Neural cell (in vitro differentiated cells): ENCODE results near the gene UBE2I. TPM values are rescaled to one million over a fixed set of nuclear protein-coding genes. Genes with fewer than 3 reads are reported as not detected.

ENCODE experiments used
- H2AFZ ChIP-seq: fragments of 200-600, 300-800 bp; sonication (generic), shearing (Covaris generic); 2 replicates; pipeline ENCODE4 v1.6.0; 2014; ENCODE audit warnings: low read depth, mild to moderate bottlenecking, antibody characterized with exemption, low read length, moderate library complexity
- H3F3A ChIP-seq: fragments of 200-600 bp; shearing (Covaris generic); 2 replicates; pipeline ENCODE4 v1.6.1; 2016; ENCODE audit warnings: mild to moderate bottlenecking, moderate library complexity, mixed read lengths, antibody characterized with exemption, low read length; ENCODE audit not compliant: insufficient read depth, poor library complexity, severe bottlenecking
- H3K27ac ChIP-seq: fragments of 200-600, 300-800 bp; sonication (generic), shearing (Covaris generic); 2 replicates; pipeline ENCODE4 v1.5.1; 2014; ENCODE audit warnings: mild to moderate bottlenecking, low read length, moderate library complexity
- H3K27me3 ChIP-seq: fragments of 300-800, 200-600 bp; sonication (generic), shearing (Covaris generic); 2 replicates; pipeline ENCODE4 v1.6.0; 2014; ENCODE audit warnings: mild to moderate bottlenecking, low read depth, low read length, moderate library complexity; ENCODE audit not compliant: insufficient read depth
- H3K36me3 ChIP-seq: fragments of 300-800, 200-600 bp; sonication (generic), shearing (Covaris generic); 2 replicates; pipeline ENCODE4 v1.5.1; 2014; ENCODE audit warnings: mild to moderate bottlenecking, antibody characterized with exemption, low read length, moderate library complexity; ENCODE audit not compliant: insufficient read depth
- H3K4me2 ChIP-seq: fragments of 300-800, 200-600 bp; sonication (generic), shearing (Covaris generic); 2 replicates; pipeline ENCODE4 v1.6.0; 2014; ENCODE audit warnings: mild to moderate bottlenecking, low read length
- H3K4me3 ChIP-seq: fragments of 300-800, 200-600 bp; sonication (generic), shearing (Covaris generic); 2 replicates; pipeline ENCODE4 v1.5.1; 2014; ENCODE audit warnings: mild to moderate bottlenecking, low read length, moderate library complexity
- H3K79me2 ChIP-seq: fragments of 200-600 bp; shearing (Covaris generic); replicated peaks from 2 replicates; pipeline ENCODE4 v1.6.0; 2014; ENCODE audit warnings: mild to moderate bottlenecking, low read length, moderate library complexity; ENCODE audit not compliant: insufficient read depth
- H3K9ac ChIP-seq: fragments of 300-800, 200-600 bp; sonication (generic), shearing (Covaris generic); 2 replicates; pipeline ENCODE4 v1.6.1; 2016; ENCODE audit warnings: mild to moderate bottlenecking, low read length, mixed read lengths
- H3K9me2 ChIP-seq: fragments of 200-600 bp; shearing (Covaris generic); 2 replicates; pipeline ENCODE4 v1.6.1; 2016; ENCODE audit warnings: mild to moderate bottlenecking, low read length, mixed read lengths; ENCODE audit not compliant: insufficient read depth
- H3K9me3 ChIP-seq: fragments of 200-600, 300-800 bp; sonication (generic), shearing (Covaris generic); 2 replicates; pipeline ENCODE4 v1.6.1; 2016; ENCODE audit warnings: mild to moderate bottlenecking, mixed run types, low read length, moderate library complexity, mixed read lengths
- H4K20me1 ChIP-seq: fragments of 200-600 bp; shearing (Covaris generic); 2 replicates; pipeline ENCODE4 v1.6.1; 2016; ENCODE audit warnings: mild to moderate bottlenecking, mixed run types; ENCODE audit not compliant: insufficient read depth
- CTCF ChIP-seq: fragments of 450-650 bp; IDR thresholded peaks from 2 replicates; pipeline ENCODE4 v1.5.1; 2014; ENCODE audit warnings: antibody characterized with exemption, mild to moderate bottlenecking, moderate library complexity; ENCODE audit not compliant: poor library complexity, severe bottlenecking
- EP300 ChIP-seq: fragments of 450-650 bp; conservative IDR thresholded peaks from 2 replicates; pipeline ENCODE4 v1.6.1; 2014; ENCODE audit warnings: antibody characterized with exemption, mild to moderate bottlenecking, moderate library complexity; ENCODE audit not compliant: poor library complexity, severe bottlenecking
- EZH2 ChIP-seq: fragments of 200-600, 300-800 bp; shearing (Covaris generic), sonication (generic); IDR thresholded peaks from 2 replicates; pipeline ENCODE4 v1.6.1; 2014; ENCODE audit warnings: antibody characterized with exemption, low read length, borderline replicate concordance, mild to moderate bottlenecking; ENCODE audit not compliant: insufficient read depth, poor library complexity, severe bottlenecking
- MXI1 ChIP-seq: fragments of 450-650 bp; conservative IDR thresholded peaks from 2 replicates; pipeline ENCODE4 v1.6.1; 2014; ENCODE audit warnings: antibody characterized with exemption, mild to moderate bottlenecking; ENCODE audit not compliant: poor library complexity, severe bottlenecking
- POLR2AphosphoS5 ChIP-seq: IDR thresholded peaks from 2 replicates; pipeline ENCODE4 v1.6.1; 2012
- RAD21 ChIP-seq: fragments of 450-650 bp; conservative IDR thresholded peaks from 2 replicates; pipeline ENCODE4 v1.6.1; 2014; ENCODE audit warnings: antibody characterized with exemption, mild to moderate bottlenecking, moderate library complexity
- REST ChIP-seq: IDR thresholded peaks from 2 replicates; pipeline ENCODE4 v1.6.1; 2012; ENCODE audit warnings: borderline replicate concordance
- SMC3 ChIP-seq: fragments of 450-650 bp; conservative IDR thresholded peaks from 2 replicates; pipeline ENCODE4 v1.6.1; 2014; ENCODE audit warnings: antibody characterized with exemption, mild to moderate bottlenecking, moderate library complexity; ENCODE audit not compliant: poor library complexity
- TAF1 ChIP-seq: IDR thresholded peaks from 2 replicates; pipeline ENCODE4 v1.6.1; 2012; ENCODE audit warnings: low read depth
- polyA plus RNA-seq: library from polyadenylated mRNA; depleted of rRNA; stranded (reverse); fragments of >200 nt; gene quantifications from 2 replicates; pipeline ENCODE4 v1.2.3, GENCODE V29; 2014

Gene UBE2I
- polyA plus RNA-seq, 1 donor from 2014 or later, result 111 TPM

GRCh38 chr16:1333854-1334700 is 24.6 kb downstream of the UBE2I start:
- H2AFZ ChIP-seq, result no peak overlapping the region
- peak overlapping the region; percentile 73 for H3K4me2 ChIP-seq
- H3K4me3 ChIP-seq, result peak overlapping the region; percentile 76
- TF ChIP-seq POLR2AphosphoS5 (no peak), CTCF (no peak), EP300 (no peak), RAD21 (no peak), MXI1 (no peak), TAF1 (no peak), SMC3 (no peak), EZH2 (no peak), REST (no peak)
- H3K9me3 ChIP-seq, result no peaks in the 10 kb centered on the region
- H3K27me3 ChIP-seq, result peaks cover 33% of the 10 kb centered on the region
- H3K79me2 ChIP-seq, result peaks cover 17% of the 10 kb centered on the region
- H4K20me1 ChIP-seq, result no peaks in the 10 kb centered on the region
- no peaks in the 10 kb centered on the region for H3F3A ChIP-seq
- H3K27ac ChIP-seq, result no peak overlapping the region
- no peaks in the 10 kb centered on the region for H3K9me2 ChIP-seq
- peak overlapping the region; percentile 74 for H3K9ac ChIP-seq
- no peaks in the 10 kb centered on the region for H3K36me3 ChIP-seq

DNA sequence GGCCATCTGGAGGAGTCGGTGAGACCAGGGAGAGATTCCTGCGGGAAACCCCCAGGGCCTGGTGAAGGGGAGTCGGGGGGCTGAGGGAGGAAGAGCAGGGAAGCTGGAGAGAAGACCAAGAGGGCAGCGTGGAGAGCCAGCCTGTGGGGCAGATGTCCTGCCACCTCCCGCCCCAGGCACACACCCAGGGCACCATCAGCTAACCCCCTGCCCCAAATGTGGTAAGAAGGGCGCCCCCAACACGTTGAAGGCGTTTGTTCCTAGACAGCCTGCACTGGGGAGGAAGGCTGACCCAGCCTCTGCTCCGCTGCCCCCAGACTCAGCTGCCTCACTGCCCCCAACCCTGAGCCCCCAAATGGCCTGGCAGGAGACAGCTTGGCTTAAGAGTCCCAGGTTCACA is 25.3 kb downstream of the UBE2I start:
- H3K27me3 ChIP-seq, result peaks cover 33% of the 10 kb centered on the region
- H3K36me3 ChIP-seq, result no peaks in the 10 kb centered on the region
- peak overlapping the region; percentile 76 for H3K4me3 ChIP-seq
- H3K27ac ChIP-seq, result peak overlapping the region; percentile 91
- H4K20me1 ChIP-seq, result no peaks in the 10 kb centered on the region
- H3K9ac ChIP-seq, result peak overlapping the region; percentile 74
- TF ChIP-seq EZH2, result no peak
- TF ChIP-seq SMC3, result no peak
- no peak for TF ChIP-seq MXI1
- TF ChIP-seq TAF1, result no peak
- peaks cover 17% of the 10 kb centered on the region for H3K79me2 ChIP-seq
- H3K4me2 ChIP-seq, result peak overlapping the region; percentile 78
- H3K9me3 ChIP-seq, result no peaks in the 10 kb centered on the region
- H3K9me2 ChIP-seq, result no peaks in the 10 kb centered on the region
- H2AFZ ChIP-seq, result no peak overlapping the region
- H3F3A ChIP-seq, result no peaks in the 10 kb centered on the region
